Activated CD4-positive, CD25-positive, alpha-beta regulatory T cell treated with anti-CD3 and anti-CD28 coated beads, Interleukin-2, amount 50 U/mL, for 24 hours (primary cell): Measurements from ENCODE around the gene ATF6.

Experiments used
- ATAC-seq, 2 donors: fragments of 150-1000 bp; cut with Tn5 transposase; one replicate each; pipeline ENCODE4 v1.10.0; 2021; ENCODE audit warnings: mild to moderate bottlenecking in 1 of 2, moderate library complexity in 1 of 2

ATF6 gene

GRCh38 chr1:161978011-161978790 lies 212.1 kb downstream of the ATF6 start:
- ATAC-seq: no peak

GRCh38 chr1:161981126-161981525 lies 215.0 kb downstream of the ATF6 start:
- no peak for ATAC-seq

- ATAC-seq: no peak
These were observed 215.8 kb downstream of the ATF6 start for GRCh38 chr1:161981735-161982506.

- ATAC-seq: no peak
These were observed 216.4 kb downstream of the ATF6 start for GRCh38 chr1:161982507-161982895.

GRCh38 chr1:161982917-161983316 lies 216.8 kb downstream of the ATF6 start:
- no peak for ATAC-seq

GRCh38 chr1:161983725-161984124 lies 217.6 kb downstream of the ATF6 start:
- ATAC-seq: no peak

GRCh38 chr1:161985301-161985822 lies 219.2 kb downstream of the ATF6 start:
- ATAC-seq: no peak

GRCh38 chr1:161986328-161986727 lies 220.2 kb downstream of the ATF6 start:
- ATAC-seq: no peak

- ATAC-seq: no peak
These were observed 221.2 kb downstream of the ATF6 start for GRCh38 chr1:161987303-161987702.

- no peak for ATAC-seq
These were observed 221.8 kb downstream of the ATF6 start for GRCh38 chr1:161987872-161988271.

- no peak for ATAC-seq
These were observed 222.3 kb downstream of the ATF6 start for GRCh38 chr1:161988413-161988812.

GRCh38 chr1:161989108-161989507 lies 223.0 kb downstream of the ATF6 start:
- no peak for ATAC-seq

GRCh38 chr1:161989786-161990185 lies 223.7 kb downstream of the ATF6 start:
- no peak for ATAC-seq

GRCh38 chr1:161993576-161993975 lies 227.5 kb downstream of the ATF6 start:
- ATAC-seq: no peak

GRCh38 chr1:161994175-161994668 lies 228.1 kb downstream of the ATF6 start:
- no peak for ATAC-seq

- no peak for ATAC-seq
These were observed 231.0 kb downstream of the ATF6 start for GRCh38 chr1:161997152-161997551.

GRCh38 chr1:161998811-161999210 lies 232.7 kb downstream of the ATF6 start:
- no peak for ATAC-seq

GRCh38 chr1:161999301-162000052 lies 233.4 kb downstream of the ATF6 start:
- ATAC-seq: no peak

GRCh38 chr1:162000053-162000420 lies 233.9 kb downstream of the ATF6 start:
- ATAC-seq: no peak

GRCh38 chr1:162003061-162003829 lies 237.1 kb downstream of the ATF6 start:
- no peak for ATAC-seq

GRCh38 chr1:162003830-162004215 lies 237.7 kb downstream of the ATF6 start:
- no peak for ATAC-seq

- no peak for ATAC-seq
These were observed 238.4 kb downstream of the ATF6 start for GRCh38 chr1:162004441-162004950.
